ENCODE measurements around the gene PPP1R3C. TPM values are rescaled to one million over a fixed set of nuclear protein-coding genes. Genes with fewer than 3 reads are reported as not detected.

Gene PPP1R3C
- total RNA-seq = 175 and 372 TPM in 2 replicates

DNA sequence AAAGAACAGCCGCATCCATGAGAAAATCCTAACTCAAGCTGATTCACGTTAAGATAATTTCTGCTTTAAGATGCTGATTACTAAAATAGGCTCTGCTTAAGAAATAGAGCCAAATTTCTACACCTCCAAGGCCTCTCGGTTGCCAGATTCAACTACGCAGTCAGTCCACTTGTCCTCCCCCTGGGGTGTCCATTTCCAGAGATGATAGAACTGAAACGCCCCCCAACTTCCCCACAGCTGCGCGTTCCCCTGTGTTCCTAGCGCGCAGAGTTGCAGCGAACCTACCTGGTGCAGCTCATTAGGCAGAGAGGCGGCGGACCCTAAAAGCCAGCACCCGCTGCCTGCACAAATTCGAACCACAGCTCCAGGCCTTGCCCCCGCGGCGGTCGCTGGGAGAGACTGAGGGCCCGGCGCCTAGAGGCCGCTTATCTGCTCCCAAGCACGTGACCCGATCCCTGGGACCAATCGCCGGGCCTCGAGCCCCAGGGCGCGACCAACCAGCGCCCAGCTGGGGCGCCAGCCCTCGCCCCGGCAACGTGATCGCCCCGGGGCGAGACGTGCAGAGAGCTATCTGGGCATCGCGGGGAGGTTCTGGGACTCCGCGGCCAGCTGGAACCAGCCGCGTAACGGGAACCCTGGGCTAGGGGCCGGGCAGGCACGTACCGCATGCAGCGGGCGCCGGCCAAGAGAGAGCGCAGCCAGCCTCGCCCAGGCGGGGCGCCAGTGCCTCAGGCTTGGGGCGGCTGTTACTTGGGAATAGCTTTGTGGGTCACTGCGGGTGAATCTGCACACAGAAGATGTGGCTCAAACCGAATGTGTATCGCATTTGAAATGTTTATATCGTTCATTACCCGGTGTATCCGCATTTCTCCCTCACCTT, at the start of gene PPP1R3C:
PPP1R3C (minus strand) TSS at position 401 of the 880 bp plus-strand sequence; CDS start at position 299, 102 bp downstream.

Other genes with a start within 250 kb of the PPP1R3C start
- 23.3 and 33.8 TPM in 2 replicates for gene HECTD2, start 222.7 kb downstream of the PPP1R3C start, total RNA-seq
- gene TNKS2, start 165.4 kb upstream of the PPP1R3C start, total RNA-seq = 52.9 and 57.0 TPM in 2 replicates

Data from articular chondrocyte of knee joint (primary cell).